GM23248 (cell line): ENCODE measurements around the gene CCDC186.

ENCODE experiments used
- EZH2 ChIP-seq: fragments of 200-600 bp; sonication (generic); IDR thresholded peaks from 2 replicates; pipeline ENCODE4 v1.6.1; 2018; ENCODE audit warnings: antibody characterized with exemption, mild to moderate bottlenecking; ENCODE audit not compliant: insufficient read depth, poor library complexity, severe bottlenecking
- EZH2phosphoT487 ChIP-seq: fragments of 200-600 bp; sonication (generic); IDR thresholded peaks from 2 replicates; pipeline ENCODE4 v1.6.1; 2018; ENCODE audit warnings: antibody characterized with exemption, moderate library complexity, mild to moderate bottlenecking, low read depth; ENCODE audit not compliant: insufficient read depth

- TF ChIP-seq EZH2phosphoT487 = no peak
- TF ChIP-seq EZH2 = no peak
Observed at GRCh38 chr10:114176511-114176910, 2.5 kb upstream of the CCDC186 start.
